HG03520 (cell line): ENCODE measurements around the gene SORL1.
"Not testable (repeated sequence)": the region's sequence is repeated elsewhere in the genome, so short reads cannot be mapped to it uniquely, and the experiment has no call there.

Source experiments
- ATAC-seq: cut with Tn5 transposase; IDR thresholded peaks from one replicate; pipeline ENCODE4 v1.9.1; 2021; ENCODE audit warnings: mild to moderate bottlenecking, moderate library complexity; ENCODE audit not compliant: unreplicated experiment

Gene SORL1

DNA sequence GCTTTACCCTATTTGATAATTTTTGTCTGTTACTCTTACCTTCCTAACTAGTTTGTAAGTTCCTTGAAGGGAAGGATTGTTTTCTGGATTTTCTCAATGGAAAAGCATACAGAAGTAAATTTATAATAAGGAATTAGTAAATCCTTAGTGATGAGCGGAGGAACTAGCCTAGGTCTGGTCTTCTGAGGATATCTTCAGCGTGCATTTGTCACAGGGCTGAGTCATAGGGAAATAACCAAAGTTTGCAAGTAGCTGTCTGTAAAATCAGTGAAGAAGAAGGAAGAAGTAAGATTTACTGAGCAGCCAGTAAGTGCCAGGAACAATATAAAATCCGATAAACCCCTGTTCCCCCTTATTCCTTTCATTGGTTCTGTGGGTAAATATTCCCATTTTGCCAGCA, 163.4 kb downstream of the SORL1 start:
- ATAC-seq: no peak

- ATAC-seq: no peak
Measured at GRCh38 chr11:121618516-121618915, 166.4 kb downstream of the SORL1 start.

- no peak for ATAC-seq
Measured at GRCh38 chr11:121625777-121626506, 173.8 kb downstream of the SORL1 start.

DNA sequence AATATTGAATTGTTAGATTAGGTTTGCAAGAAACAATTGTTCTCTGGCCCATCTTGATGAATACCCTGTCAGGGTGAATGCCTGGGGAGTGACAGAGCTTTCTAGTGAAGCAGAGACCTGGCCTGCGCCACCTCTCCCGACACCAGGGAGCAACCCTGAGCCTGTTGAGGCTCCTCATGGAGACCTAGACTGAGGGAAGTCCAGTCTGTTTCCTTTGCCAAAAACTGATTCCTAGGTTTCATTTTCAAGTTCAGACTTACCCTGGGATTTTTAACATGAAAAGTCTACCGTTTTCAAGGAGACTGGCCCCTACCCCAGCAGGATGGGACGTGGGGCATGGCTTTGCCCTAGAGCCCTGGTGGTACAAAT, 174.4 kb downstream of the SORL1 start:
- no peak for ATAC-seq

DNA sequence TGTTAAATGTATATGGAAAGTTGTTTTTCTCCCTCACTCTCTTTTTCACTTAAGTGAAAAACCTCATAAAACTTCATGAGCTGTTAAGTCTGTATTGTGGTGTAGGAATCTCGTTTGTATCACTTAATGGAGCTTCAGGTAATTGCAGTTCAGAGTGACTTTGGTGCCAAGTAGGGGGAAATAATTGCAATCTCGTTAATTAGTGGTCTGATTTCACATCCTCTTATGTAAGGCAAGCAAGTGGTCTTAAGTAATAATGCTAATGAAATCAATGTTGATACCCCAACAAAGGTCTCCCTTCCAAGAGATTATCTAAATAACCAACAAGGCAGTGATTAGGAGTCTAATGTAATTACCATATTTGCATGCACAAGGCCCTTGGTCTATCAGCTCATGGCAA, 174.9 kb downstream of the SORL1 start:
- ATAC-seq: no peak

GRCh38 chr11:121630041-121630440, 177.9 kb downstream of the SORL1 start:
- ATAC-seq: no peak

- ATAC-seq: no peak
Measured at GRCh38 chr11:121631456-121631855, 179.3 kb downstream of the SORL1 start.

DNA sequence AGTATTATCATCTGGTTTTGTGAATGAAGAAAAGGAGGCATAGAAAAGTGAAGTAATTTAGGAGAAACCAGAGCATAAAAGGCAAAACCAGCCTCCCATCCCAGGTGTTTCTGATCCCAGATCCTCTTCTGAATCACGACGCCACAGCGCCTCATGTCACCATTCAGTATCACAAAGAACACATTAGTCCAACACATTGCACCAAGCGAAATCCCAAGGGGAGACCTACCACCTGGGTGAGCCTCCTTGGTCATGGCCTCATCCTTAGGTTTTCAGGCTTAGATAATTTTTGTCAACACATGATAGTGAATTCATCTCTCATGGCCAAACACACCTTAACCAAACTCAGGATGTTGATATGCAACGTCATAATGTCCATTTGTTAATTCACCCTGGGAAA, 182.2 kb downstream of the SORL1 start:
- no peak for ATAC-seq

- no peak for ATAC-seq
Measured at GRCh38 chr11:121634889-121635288, 182.8 kb downstream of the SORL1 start.

DNA sequence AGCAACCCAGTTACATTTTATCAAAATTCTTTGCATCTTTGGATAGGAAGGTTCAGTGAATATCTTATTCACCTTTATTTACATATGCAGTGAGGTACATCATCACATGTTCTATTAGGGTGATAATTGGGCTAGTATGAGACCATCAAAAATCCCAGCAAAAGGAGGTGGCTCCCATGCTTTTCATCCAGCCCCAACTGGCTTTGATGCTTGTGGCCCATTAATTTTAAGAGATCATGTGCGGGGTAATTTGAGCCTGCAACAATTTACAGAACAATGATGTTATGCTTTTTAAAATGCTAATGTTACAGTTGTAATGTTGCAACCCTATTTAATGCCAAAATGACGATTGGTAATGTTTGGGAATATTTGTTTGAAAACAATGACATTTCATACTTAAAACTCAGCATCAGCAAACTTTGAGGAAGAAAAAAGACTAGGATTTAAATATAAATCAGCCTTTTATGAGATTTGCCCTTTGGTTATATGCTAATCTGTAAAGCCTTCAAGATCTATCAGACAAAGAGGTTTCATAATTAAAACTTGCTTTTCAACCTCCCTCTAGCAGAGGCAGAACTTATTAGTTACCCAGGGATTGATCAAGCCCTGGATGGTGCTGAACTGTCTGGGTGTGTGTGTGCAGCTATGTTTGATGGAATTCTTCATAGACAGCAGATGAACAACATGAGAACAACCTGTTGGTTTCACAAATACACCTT, 184.1 kb downstream of the SORL1 start:
- ATAC-seq: no peak

DNA sequence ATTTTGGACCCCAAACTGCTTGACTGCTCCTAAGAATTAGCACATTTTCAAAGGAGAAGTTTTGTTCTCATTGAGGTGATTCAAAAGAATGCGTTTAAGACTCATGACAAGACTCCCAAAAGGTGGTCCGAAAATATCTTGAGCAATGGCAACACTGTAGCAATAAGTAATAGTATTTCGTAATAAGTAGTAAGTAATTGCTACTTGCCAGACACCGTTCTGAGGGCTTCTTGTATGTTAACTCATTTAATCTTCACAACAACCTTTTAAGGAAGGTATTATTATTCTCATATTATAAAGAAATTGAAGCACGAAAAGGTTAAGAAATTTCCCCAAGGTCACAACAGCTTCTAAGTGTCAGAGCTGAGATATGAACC, 184.7 kb downstream of the SORL1 start:
- ATAC-seq: no peak

GRCh38 chr11:121637587-121637986, 185.5 kb downstream of the SORL1 start:
- ATAC-seq: not testable (repeated sequence)

GRCh38 chr11:121643479-121644186, 191.5 kb downstream of the SORL1 start:
- no peak for ATAC-seq

GRCh38 chr11:121644187-121644512, 192.0 kb downstream of the SORL1 start:
- no peak for ATAC-seq

- no peak for ATAC-seq
Measured at GRCh38 chr11:121645001-121645400, 192.9 kb downstream of the SORL1 start.

- no peak for ATAC-seq
Measured at GRCh38 chr11:121645596-121645995, 193.5 kb downstream of the SORL1 start.

DNA sequence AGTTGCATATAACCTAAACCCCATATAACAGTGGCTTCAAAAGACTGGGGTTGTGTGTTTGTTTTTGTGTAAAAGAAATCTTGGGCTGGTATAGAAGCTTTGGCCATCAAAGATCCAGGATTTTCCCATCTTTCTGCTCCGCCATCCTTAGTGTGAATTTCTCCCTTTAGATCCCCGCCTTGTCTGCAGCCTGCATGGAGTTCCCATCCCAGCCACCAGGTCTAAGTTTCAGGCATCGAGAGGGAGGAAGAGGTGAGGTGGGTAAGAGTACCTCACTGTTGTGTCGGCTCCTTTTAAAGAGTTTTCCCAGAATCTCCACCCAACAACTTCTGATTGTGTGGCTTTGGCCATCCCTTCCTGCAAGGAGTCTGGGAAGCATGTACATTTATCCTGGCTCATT, 196.2 kb downstream of the SORL1 start:
- no peak for ATAC-seq

DNA sequence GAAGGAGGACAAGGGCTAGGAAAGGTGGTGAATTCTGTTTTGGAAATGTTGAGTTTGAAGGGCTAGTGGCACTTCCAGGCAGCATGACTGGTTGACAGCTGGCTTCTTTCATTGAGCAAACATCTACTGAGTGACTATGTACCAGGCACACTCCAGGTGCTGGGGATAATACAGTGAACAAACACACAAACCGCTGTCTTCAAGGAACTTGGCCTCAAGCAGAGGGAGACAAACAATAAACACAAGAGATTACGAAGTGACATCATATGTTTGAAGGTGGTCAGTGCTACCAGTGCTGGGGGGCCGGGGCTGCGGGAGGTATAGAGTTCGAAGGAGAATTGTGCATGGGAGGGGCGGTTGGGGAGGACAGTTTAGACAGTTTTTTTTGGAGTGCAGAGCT, 197.7 kb downstream of the SORL1 start:
- ATAC-seq: no peak

- ATAC-seq: no peak
Measured at GRCh38 chr11:121650351-121651256, 198.5 kb downstream of the SORL1 start.

- no peak for ATAC-seq
Measured at GRCh38 chr11:121651257-121651605, 199.1 kb downstream of the SORL1 start.

DNA sequence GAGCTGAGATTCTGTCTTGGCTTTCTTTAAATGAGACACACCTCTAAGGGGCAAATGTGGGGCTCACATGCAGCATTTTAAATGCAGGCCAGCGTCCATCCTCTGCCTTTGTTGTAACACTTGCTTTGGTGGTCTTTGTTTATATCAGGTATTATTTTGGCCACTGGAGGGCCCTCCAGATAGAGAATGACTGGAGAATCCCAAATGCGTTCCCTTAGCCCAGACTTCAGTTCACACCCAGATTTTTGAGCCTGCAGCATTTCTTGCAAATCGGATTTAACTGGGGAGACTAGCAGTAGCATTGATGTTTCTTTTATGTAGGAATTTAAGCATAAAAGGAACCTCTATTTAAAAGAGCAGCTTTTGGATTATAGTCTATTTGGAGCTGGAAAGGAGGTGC, 200.9 kb downstream of the SORL1 start:
- no peak for ATAC-seq
